Retina (tissue), 1 donor: ENCODE results near the gene MEIS1.

ENCODE experiments used
- DNase-seq: peaks from one replicate; pipeline ENCODE4 v3.0.0-alpha.2; 2016

The MEIS1 gene

DNA sequence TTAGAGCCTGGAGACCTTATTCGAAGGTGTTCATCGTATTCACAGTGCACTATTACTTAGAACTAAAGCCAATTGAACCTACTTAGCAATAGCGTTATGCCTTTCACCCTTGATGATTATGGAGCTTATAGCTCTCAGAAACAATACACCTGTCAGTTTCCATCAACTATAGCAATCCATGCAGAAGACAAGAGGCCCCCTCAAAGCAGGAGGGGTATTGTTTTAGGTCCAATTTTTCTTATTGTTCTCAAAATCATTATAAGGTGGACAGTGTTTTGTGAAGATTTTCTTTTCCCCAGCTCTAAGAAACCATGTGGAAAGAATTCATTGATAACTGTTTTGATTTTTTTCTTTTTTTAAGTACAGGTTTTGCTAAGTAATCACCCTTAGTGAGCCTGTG is 135.5 kb downstream of the MEIS1 start:
- peak; percentile 74 for DNase-seq

DNA sequence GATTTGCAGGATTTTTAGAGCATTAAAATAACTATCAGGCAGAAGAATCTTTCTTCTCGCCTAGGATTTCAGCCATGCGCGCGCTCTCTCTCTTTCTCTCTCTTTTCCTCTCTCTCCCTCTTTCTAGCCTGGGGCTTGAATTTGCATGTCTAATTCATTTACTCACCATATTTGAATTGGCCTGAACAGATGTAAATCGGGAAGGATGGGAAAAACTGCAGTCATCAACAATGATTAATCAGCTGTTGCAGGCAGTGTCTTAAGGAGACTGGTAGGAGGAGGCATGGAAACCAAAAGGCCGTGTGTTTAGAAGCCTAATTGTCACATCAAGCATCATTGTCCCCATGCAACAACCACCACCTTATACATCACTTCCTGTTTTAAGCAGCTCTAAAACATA is 137.0 kb downstream of the MEIS1 start:
- DNase-seq, result peak; percentile 63

DNA sequence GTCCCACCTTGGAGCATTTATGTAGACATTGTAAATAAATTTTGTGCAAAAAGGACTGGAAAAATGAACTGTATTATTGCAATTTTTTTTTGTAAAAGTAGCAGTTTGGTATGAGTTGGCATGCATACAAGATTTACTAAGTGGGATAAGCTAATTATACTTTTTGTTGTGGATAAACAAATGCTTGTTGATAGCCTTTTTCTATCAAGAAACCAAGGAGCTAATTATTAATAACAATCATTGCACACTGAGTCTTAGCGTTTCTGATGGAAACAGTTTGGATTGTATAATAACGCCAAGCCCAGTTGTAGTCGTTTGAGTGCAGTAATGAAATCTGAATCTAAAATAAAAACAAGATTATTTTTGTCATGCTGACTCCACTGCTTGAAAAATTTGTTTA is 137.5 kb downstream of the MEIS1 start:
- no peak for DNase-seq

DNA sequence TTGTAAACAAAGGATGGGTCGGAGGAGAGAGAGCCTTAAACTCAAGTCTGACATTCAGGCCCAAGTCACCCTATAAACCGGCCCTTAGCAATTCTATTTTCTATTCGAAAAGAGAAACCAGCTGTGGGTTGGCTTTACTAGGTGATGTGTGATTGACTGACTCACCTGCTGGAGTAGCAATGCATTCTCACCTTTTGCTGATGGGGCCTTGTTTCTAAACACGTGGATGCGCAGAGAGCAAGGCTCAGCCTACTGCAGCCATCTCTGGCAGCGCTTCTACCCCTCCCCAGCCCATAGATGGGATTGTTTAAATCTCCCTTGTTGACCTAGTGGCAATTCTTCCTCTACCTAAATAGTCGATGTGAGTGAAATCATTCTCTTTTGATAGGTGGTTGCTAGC is 138.5 kb downstream of the MEIS1 start:
- peak; percentile 72 for DNase-seq

DNA sequence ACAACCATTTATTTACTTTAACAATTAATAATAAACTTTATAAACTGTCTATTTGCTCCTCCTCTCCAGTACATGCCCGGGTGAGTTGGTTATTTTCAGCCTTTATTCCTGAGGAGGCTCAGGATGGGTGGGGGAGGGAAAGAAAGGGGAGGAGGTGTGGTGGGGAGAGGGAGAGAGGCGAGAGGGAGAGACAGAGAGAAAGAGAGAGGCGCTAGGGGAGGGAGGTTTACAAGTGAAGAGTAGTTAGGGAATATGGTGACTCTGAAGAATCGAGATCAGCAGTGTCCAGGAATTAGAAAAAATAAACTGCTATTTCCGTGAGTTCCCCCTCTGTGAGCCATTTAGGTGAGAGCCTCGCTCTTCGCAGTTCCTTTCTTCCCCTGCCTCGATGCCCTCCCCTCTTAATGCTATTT is 138.9 kb downstream of the MEIS1 start:
- peak; percentile 74 for DNase-seq

DNA sequence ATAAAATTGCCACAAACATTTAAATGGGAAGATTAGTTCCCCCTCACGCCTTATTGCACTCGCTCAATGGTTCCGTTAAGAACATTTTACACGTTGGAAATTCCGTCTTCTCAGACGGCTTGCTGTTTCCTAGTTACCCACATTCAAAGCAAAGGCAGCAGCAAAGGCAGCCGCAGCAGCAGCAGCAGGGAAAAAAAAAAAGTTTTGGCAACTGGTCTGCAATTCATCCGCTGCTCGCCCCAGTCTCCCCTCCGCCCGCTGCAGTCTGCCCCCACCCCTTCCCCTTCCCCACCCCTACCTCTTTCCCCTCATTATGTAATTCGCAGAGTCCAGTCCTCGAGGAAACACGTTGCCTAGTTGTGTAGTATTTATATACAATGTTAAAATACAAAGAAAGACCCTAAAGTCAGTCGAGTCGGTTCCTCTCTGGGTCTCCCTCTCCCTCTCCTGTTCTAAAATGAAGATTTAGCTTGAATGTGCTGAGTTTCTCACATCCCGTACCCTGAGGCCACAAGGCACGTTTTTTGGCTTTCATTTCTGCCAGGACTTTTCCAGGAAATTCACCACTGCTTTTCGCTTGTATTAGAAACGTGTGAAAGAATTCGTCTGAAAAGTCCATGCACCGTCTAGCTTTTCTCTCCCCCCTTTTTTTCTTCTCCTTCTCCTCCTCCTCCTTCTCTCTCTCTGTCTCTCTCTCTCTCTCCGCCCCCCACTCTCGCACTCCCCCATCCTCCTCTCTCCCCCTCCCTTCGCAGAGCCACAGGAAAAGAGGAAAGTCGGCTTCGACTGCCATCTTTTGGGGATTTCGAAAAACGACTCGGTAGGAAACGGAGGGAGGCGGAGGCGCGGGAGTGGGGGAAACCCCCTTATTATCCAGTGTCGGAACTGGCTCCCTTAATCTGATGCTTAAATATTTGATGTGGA is 140.0 kb downstream of the MEIS1 start:
- peak; percentile 92 for DNase-seq

DNA sequence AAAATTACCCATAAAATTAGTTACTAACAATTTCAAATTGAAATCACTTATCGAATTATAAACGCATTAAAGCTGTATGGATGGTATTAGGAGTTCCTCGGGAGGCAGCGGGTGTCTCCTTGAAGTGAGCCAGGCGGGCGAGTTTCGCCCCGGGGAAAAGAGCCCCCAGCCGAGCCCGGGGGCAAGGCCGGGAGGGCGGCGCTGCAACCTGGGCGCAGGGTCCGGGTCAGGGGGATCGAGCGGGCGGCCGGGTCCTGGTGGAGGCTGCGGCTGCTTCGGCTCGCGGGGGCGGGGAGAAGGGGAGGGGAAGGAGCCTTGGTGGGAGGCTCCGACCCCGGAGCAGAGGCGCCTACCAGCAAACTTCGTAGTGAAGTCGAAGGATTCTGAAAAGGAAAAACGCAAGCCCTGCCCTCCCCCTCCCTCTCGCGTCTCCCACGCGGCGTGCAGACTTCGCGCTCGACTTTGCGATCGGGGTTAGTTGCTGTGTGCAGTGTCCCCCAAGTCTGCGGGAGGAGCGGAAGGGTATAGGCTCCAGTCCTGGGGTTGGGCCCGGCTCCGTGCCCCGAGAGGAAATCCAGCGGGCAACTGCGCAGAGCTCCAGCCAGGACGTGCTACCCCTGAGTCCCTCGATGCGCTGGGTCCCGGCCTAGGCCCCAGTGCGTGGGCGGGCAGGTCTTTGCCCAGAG is 140.8 kb downstream of the MEIS1 start:
- DNase-seq, result peak; percentile 88

DNA sequence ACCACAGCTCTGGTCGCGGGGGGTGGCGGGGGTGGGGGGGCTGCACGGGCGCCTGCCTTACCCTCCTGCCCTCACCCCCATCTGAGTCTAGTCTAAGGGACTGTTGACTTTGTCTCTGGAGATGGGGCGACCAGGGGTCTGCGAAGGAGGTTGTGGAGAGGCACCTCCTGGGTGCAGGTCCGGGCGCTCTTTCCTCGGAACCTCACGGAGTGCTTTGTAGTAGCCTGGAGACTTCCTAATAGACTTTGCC is 141.3 kb downstream of the MEIS1 start:
- DNase-seq, result no peak

DNA sequence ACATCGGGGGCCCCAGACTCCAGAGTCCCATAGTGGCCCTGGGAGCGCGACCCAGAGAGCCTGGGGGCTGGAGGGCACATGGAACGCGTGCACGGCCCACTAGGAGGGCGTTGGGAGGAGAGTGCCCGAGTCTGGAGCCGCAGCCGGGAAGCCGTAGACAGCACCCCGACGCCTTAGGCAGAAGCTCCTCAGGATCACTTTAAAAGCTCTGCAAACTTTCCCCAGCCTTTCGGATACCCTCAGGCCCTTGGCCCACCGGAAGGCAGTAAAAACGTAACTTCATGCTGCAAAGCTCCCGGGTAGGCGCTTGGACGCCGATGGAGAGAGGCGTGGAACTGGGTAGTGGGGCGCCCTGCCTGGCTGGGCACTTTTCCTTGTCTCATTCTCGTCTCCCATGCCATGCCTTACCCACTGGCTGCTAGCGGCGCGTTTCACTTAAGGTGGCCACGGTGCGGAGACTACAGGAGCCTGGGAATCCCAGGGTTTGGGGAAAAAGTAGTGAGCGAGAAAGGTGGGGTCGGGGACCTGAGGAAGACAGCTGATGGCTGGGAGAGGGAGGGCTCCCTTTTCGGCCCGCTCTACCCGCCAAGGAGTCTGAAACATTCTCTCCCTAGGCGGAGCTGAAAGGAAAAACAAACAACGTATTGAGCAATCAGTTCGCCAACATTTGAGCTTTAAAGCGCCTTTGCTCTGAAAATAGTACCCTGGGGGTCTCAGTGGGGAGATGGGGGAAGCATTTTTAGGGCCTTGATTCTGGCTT is 141.8 kb downstream of the MEIS1 start:
- peak; percentile 87 for DNase-seq

DNA sequence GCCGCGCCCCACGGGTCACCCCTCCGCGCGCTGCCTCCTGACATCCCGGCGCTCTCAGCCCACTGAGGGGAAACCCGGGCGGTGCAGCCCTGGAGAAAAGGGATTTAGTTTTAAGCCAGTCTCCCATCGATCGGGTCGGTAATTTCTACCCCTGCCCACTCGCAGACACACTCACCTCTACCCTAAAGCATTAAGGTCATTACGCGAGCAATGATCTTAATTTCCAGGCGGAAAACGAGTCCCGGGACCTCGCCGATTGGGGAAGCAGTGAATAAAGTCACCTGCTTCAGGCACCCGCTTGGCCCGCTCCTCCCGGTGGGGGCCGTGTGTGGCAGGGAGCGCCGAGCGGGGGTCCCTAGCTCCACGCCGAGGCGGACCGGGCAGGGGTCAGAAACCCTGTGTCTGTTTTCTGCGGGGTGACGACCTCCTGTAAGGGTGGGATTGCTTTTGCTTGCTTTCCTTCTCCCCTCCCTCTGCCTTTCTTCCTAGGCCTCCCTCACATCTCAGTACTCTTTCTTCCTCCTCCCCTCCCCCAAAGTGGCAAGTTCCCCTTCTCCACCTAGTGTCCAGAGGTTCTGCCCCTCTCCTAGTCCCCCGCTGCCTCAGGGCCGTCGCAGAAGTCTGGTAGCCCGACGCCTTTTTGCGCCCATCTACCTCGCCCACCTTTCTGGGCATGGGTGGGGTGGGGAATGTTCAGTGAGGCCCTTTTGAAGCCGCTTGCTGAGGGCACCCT is 142.6 kb downstream of the MEIS1 start:
- peak; percentile 84 for DNase-seq

DNA sequence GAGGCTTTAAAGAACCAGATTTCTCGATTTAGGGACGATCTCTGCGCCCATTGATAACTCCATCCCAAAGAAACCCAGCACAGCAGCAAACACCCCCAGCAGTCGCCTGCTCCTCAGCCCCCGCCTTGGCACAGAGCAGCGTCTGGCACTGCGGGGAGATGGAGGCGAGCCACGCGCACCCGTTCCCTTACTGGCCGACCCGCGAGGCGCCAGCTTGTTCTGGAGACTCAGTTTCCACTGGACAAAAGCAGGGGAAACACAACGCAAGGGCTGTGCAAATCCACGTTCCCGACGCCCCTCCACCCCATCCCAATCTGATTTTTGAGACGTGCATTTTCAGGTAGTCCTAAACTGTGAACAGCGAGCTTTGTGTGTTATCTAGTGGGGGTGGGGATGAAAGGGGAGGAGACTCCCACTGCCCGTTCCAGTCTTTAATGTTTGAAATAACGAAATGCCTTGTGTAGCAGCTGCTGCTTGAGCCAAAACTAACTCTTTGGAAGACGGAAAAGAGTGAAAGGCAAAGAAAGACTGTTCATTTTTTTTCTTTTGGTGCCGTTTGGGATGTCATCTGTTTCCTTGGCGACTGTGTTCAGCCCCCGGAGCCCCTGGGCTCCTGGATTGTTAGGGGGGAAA is 143.2 kb downstream of the MEIS1 start:
- peak; percentile 88 for DNase-seq

DNA sequence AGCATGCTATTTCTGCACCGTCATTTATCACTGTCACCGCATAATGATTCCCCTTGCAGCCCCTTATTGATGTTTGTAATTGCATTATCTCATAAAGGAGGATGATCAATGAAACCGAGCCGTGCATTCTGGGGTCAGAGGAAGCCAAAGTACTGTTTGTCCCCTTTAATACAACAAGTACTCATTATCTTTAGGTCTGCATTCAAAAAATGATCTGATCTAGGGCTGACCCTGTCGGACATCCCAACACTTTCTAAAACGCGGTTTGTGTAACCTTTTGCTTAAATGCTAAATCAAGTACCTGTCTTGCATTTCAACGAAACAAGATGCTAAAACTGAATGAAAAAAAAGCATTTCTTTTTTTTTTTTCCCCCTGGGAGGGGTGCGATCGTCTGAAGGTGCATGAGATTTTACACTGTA is 143.8 kb downstream of the MEIS1 start:
- no peak for DNase-seq

DNA sequence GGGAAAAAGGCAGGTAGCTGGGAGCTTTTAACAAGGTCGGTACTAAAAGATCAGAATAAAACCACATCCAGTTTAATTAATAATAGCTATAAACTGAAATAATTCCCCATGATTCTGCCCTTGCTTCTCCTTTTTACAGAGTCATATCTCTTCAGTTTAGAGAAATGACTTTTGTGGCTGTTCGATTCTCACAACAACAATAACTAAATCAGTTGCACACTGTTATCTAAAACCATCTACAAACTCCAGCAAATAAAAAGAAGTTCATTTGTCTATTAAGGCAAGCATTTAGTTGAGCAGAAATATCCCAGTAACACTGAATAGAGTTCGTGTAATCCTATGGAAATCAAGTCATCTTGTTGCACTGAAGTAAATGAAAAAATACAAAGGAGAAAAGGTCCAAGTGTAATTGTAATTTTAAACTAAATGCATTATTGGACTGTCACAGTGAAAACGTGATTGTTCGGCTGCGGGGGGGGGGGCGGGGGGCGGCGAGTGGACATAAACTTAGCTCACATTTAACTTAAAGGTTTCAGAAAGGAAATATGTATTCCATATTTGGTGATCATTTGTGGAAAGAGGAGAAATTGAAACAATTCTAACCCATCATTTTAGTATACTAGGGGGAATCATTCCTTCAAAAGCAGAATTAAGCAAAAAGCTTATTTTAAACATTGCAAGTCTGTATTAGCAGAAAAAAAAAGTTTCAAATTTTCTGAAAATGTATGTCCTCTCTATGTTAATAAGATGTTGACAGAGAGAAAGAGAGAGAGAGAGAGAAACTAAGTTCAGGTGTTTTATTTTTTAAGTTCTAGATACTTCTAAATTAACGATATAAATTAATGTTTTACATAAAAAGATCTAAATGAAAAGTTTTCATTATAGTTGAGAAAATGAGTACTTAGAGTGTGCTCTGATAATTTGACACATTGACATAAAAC is 144.5 kb downstream of the MEIS1 start:
- no peak for DNase-seq

DNA sequence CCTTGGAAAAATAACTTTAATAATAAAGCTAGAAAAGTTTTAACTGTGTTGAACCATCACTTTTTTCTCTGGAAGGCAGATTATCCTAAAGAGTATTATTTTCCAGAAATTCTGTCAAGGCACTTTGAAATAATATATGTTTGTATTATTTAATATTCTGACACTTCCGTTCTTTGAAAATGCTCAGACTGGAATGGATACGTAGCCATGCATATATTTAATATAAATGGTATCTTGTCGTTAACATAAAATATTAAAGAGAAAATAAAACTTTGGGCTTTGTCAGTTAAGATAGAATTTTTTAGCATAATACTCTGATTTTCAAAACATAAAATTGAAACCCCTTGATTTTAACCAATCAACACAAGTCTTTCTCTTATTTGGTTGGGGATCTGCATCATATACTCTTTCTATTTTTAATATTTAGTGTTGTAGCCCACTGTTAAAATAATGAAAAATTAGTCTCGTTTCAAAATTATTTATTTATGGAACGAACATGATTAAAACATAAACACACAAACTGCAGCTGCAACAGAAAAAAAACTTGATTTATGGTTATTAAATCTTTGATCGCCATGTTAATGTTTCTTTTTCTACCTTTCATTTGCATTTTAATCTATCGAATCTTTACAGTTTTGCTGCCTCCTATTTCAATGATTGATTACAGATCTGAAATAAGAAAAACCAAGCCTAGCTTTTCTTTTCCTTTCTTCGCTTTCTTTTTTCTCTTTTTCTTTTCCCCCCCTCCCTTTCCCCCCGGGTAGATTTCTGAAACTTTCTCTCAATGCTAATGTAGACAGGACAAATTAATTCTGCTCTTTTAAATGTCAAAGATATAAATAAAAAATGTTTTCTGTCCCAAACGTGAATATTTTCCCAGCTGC is 145.5 kb downstream of the MEIS1 start:
- no peak for DNase-seq

DNA sequence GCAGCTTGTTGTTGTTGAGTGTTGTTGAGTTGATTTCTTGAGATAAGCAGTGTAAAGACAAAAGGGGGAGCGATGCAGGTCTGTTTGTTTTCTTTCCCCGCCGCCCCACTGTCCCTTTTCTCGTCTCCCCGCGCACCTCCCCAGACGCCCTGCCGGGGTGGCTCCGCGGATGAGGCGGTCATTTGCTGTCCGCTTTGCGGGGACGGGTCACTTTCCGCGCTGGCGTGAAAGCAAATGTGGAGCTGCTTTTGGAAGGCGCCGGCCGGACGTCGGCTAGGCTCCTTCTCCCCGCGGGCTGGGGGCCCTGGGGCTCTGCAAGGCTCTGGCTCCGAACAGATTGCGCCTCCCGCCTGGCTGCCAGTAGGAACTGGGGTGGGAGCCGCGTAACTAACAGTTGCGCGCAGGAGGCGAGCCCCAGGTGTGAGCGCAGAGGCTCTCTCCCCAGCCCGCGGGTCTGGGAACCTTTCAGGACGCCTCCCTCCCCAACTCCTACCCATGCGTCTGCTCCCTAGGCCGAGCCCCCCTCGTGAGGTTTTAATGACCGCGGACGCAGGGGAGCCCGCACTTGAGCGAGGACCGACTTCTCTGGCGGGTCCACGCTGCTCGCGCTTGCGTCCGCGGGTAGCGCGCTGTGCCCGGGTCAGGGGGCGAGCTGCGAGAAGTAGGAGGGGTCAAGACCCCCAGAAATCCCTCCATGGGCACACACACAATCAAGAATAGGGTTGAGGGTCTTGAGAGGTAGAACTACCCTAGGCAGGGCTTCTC is 146.6 kb downstream of the MEIS1 start:
- peak; percentile 89 for DNase-seq

DNA sequence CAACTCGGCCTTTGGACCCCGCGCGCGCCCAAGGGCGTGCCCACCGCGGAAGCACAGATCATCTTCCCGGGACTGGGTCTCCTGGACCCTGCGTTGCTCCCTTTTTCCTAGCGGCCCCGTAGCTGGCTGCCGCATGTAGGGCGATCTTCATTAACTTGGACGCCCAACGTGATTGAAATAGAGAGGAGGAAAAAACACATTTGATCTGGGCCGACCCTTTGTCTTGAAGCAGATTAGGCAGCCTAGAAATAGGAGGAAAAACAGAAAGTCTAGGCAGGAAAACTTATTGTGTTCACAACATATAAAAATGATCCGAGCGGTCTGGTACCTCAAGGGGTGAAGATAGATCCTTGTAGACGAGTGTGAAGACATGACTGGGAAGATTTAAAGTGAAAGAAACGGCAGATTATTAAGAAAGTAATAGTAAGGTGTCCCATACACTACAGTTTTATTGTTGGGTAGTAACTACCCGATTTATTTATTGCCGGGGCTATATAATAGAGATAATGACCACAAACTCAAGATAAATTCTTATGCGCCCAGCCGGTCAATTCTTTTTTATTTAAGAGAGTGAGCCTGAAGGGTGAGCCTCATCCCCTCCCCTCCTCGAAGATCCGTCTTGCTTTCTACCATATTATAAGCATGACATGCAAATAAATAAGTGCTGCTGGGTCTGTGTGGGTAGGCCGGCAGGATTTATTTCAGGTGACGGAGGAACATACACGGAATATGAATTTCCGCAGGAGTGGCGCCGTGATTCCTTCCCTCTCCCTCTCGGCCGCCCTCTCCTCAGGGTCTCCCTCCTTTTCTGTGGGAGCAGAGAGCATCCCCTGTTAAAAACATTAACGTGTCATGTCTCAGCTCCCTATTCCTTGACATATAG is 147.4 kb downstream of the MEIS1 start:
- peak; percentile 57 for DNase-seq

DNA sequence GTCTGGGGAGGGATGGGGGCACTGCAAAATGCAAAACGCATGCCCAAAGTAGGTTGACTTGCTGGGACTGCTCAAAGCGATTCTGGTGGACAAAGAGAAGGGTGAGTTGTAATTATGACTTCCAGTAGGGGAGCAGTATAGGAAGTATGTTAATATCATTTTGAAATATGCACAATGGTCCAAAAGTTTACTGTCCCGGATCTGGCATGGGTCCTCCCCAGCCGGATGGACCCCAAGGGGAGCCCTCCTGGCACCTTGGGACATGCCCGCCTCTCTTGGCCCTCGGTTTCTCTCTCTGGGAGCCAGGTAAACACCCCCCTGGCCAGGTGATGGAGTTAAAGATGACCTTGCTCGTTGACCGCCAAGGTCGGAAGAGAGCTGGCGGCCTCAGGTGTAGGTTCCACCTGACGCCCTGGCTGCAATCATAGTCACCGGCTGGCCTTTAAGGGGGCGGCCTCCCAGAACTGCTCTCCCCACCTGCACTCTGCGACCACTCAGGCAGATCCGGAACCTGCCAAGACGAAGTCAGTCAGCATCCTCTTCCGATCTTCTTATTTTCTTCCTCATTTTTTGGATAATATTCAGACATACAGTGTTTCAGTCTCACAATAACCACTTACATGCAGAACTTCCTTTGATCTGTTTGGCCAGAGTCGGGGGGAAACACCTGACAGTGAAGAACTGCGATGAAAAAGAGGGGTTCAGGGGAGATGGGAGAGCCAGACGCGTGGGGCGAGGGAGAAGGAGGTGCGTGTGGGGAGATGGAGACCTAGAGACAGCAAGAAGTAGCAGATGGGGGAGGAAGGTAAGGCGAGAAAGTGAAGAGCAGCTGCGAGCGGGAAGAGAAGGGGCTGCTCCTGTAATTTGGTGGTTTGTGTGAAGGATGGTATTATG is 148.3 kb downstream of the MEIS1 start:
- peak; percentile 53 for DNase-seq
